ENCODE results near the gene TCF7L2. TPM values are rescaled to one million over a fixed set of nuclear protein-coding genes. Genes with fewer than 3 reads are reported as not detected.
A peak's percentile ranks its signal among the peaks of the same experiment; 100 is the strongest.

Gene TCF7L2
- total RNA-seq, 1 donor from 2014 or later = 88.2 TPM

- DNase-seq (ENCODE audit: extremely low spot score, unreplicated experiment) = no peak
- H3K9me3 Mint-ChIP-seq (ENCODE audit: unreplicated experiment) = peaks cover 53% of the 10 kb centered on the region
- no peak overlapping the region for H3K4me3 Mint-ChIP-seq (ENCODE audit: unreplicated experiment)
- H3K4me1 Mint-ChIP-seq (ENCODE audit: unreplicated experiment) = no peaks in the 10 kb centered on the region
- peaks cover 15% of the 10 kb centered on the region for H3K36me3 Mint-ChIP-seq (ENCODE audit: unreplicated experiment)
- H3K27me3 Mint-ChIP-seq (ENCODE audit: unreplicated experiment) = no peaks in the 10 kb centered on the region
- no peak for TF ChIP-seq CTCF (IDR thresholded peaks at IDR 0.05)
- no peak overlapping the region for H3K27ac Mint-ChIP-seq (ENCODE audit: unreplicated experiment)
Measured at GRCh38 chr10:113207924-113208323, 257.9 kb downstream of the TCF7L2 start.

- no peaks in the 10 kb centered on the region for H3K27me3 Mint-ChIP-seq (ENCODE audit: unreplicated experiment)
- DNase-seq (ENCODE audit: extremely low spot score, unreplicated experiment) = no peak
- peaks cover 5% of the 10 kb centered on the region for H3K36me3 Mint-ChIP-seq (ENCODE audit: unreplicated experiment)
- H3K27ac Mint-ChIP-seq (ENCODE audit: unreplicated experiment) = no peak overlapping the region
- H3K4me1 Mint-ChIP-seq (ENCODE audit: unreplicated experiment) = no peaks in the 10 kb centered on the region
- no peak for TF ChIP-seq CTCF (IDR thresholded peaks at IDR 0.05)
- no peak overlapping the region for H3K4me3 Mint-ChIP-seq (ENCODE audit: unreplicated experiment)
- H3K9me3 Mint-ChIP-seq (ENCODE audit: unreplicated experiment) = peaks cover 33% of the 10 kb centered on the region
Measured at GRCh38 chr10:113213035-113213434, 263.0 kb downstream of the TCF7L2 start.

GRCh38 chr10:113214331-113214730 lies 264.3 kb downstream of the TCF7L2 start:
- no peak for TF ChIP-seq CTCF (IDR thresholded peaks at IDR 0.05)
- no peak overlapping the region for H3K4me3 Mint-ChIP-seq (ENCODE audit: unreplicated experiment)
- H3K27me3 Mint-ChIP-seq (ENCODE audit: unreplicated experiment) = no peaks in the 10 kb centered on the region
- H3K27ac Mint-ChIP-seq (ENCODE audit: unreplicated experiment) = no peak overlapping the region
- H3K36me3 Mint-ChIP-seq (ENCODE audit: unreplicated experiment) = no peaks in the 10 kb centered on the region
- H3K9me3 Mint-ChIP-seq (ENCODE audit: unreplicated experiment) = peaks cover 20% of the 10 kb centered on the region
- H3K4me1 Mint-ChIP-seq (ENCODE audit: unreplicated experiment) = no peaks in the 10 kb centered on the region
- DNase-seq (ENCODE audit: extremely low spot score, unreplicated experiment) = no peak

- no peaks in the 10 kb centered on the region for H3K4me1 Mint-ChIP-seq (ENCODE audit: unreplicated experiment)
- H3K9me3 Mint-ChIP-seq (ENCODE audit: unreplicated experiment) = peaks cover 11% of the 10 kb centered on the region
- H3K36me3 Mint-ChIP-seq (ENCODE audit: unreplicated experiment) = no peaks in the 10 kb centered on the region
- TF ChIP-seq CTCF (IDR thresholded peaks at IDR 0.05) = peak; percentile 31
- DNase-seq (ENCODE audit: extremely low spot score, unreplicated experiment) = no peak
- H3K4me3 Mint-ChIP-seq (ENCODE audit: unreplicated experiment) = no peak overlapping the region
- H3K27ac Mint-ChIP-seq (ENCODE audit: unreplicated experiment) = no peak overlapping the region
- no peaks in the 10 kb centered on the region for H3K27me3 Mint-ChIP-seq (ENCODE audit: unreplicated experiment)
Measured at GRCh38 chr10:113216102-113216501, 266.1 kb downstream of the TCF7L2 start.
